ENCODE data around the gene FALEC. TPM values are rescaled to one million over a fixed set of nuclear protein-coding genes. Genes with fewer than 3 reads are reported as not detected.
"Not testable (repeated sequence)": the region's sequence is repeated elsewhere in the genome, so short reads cannot be mapped to it uniquely, and the experiment has no call there.

The FALEC gene
- total RNA-seq, 2 donors from 2014 or later: 0.70 to 1.6 TPM

DNA sequence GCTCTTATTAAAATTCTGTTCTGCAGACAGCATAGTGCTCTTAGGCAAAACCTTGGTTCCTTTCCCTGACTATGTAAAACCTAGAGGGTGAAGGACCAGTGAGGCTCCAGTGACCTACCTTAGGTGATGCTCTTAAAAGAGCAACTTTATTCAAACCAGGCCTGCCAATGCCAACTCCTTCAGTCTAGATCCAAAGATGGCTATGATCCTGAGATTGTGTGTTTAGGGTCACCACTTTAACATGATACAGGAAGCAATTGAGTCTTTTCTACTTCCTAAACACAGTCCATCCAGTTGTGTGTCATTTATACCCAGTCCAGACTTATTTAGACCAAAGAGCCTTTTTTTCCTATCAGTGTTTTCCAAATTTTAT, 53.0 kb downstream of the FALEC start:
- H3K36me3 ChIP-seq (ENCODE audit: control insufficient read depth, insufficient read depth, low read length): peaks cover 28% of the 10 kb centered on the region
- H3K27ac ChIP-seq (ENCODE audit: low read depth, low read length): peak overlapping the region; percentile 99
- Mint-ChIP-seq H3K27me3 (ENCODE audit: insufficient read depth) (no peaks in the 10 kb centered on the region), H3K27ac (peak overlapping the region; percentile 95), H3K9me3 (no peaks in the 10 kb centered on the region), H3K36me3 (ENCODE audit: low read depth) (peaks cover 35% of the 10 kb centered on the region), H3K4me3 (peak overlapping the region; percentile 45), H3K4me1 (peaks cover 40% of the 10 kb centered on the region)
- peak overlapping the region; percentile 64 for H3K4me3 ChIP-seq (ENCODE audit: low read length)
- H3K9ac ChIP-seq (ENCODE audit: extremely low read depth, low read length, poor library complexity, severe bottlenecking): peak overlapping the region; percentile 52
- no peaks in the 10 kb centered on the region for H3K9me3 ChIP-seq (ENCODE audit: control insufficient read depth, low read length)
- H3K4me1 ChIP-seq (ENCODE audit: control insufficient read depth, insufficient read depth, low read length): peaks cover 4% of the 10 kb centered on the region
- H3K27me3 ChIP-seq (ENCODE audit: control insufficient read depth, insufficient read depth, low read length, poor library complexity, severe bottlenecking): no peaks in the 10 kb centered on the region
- TF ChIP-seq, protein P1, sequence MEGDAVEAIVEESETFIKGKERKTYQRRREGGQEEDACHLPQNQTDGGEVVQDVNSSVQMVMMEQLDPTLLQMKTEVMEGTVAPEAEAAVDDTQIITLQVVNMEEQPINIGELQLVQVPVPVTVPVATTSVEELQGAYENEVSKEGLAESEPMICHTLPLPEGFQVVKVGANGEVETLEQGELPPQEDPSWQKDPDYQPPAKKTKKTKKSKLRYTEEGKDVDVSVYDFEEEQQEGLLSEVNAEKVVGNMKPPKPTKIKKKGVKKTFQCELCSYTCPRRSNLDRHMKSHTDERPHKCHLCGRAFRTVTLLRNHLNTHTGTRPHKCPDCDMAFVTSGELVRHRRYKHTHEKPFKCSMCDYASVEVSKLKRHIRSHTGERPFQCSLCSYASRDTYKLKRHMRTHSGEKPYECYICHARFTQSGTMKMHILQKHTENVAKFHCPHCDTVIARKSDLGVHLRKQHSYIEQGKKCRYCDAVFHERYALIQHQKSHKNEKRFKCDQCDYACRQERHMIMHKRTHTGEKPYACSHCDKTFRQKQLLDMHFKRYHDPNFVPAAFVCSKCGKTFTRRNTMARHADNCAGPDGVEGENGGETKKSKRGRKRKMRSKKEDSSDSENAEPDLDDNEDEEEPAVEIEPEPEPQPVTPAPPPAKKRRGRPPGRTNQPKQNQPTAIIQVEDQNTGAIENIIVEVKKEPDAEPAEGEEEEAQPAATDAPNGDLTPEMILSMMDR (conservative IDR thresholded peaks at IDR 0.05): no peak
- DNase-seq: no peak

DNA sequence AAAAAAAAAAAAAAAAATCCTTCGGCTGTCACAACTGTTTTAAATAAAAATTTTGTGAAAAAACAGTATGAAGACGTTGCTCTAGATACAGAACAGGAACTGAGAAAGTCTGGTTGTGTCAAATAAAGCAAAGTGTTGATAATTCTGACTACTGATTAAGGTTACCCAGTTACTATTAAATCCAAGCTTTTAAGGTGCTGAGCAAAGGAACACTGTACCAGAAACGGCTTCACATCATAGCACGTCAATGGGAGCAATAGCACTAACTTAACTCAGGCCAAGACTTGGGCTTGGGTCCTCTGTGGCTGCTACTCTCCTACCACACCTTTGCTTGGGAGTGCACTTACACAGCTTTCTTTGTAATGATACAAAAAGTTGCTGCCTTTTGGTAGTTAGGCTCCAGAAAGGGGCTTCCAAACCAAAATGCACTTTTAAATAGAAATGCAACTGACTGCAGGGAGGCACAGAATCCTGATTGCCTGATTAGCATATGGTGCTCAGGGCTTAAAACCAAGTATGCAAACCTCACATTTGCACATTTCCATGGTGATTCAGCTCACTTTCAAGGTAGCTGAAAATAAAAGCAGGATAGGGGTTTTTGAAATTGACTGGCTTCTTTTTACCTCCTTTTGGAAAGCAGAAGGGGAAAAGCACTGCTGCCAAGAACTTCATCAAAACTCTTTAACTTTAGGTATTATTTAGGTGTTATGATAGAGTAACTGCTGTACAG, 57.5 kb downstream of the FALEC start:
- TF ChIP-seq, protein P1 (conservative IDR thresholded peaks at IDR 0.05): no peak
- peak; percentile 58 for DNase-seq
- Histone ChIP-seq H3K36me3 (ENCODE audit: control insufficient read depth, insufficient read depth, low read length) (peaks cover 71% of the 10 kb centered on the region), H3K27ac (ENCODE audit: low read depth, low read length) (no peak overlapping the region), H3K27me3 (ENCODE audit: control insufficient read depth, insufficient read depth, low read length, poor library complexity, severe bottlenecking) (no peaks in the 10 kb centered on the region), H3K9me3 (ENCODE audit: control insufficient read depth, low read length) (no peaks in the 10 kb centered on the region), H3K9ac (ENCODE audit: extremely low read depth, low read length, poor library complexity, severe bottlenecking) (no peak overlapping the region), H3K4me3 (ENCODE audit: low read length) (no peak overlapping the region), H3K4me1 (ENCODE audit: control insufficient read depth, insufficient read depth, low read length) (peaks cover 11% of the 10 kb centered on the region)
- Mint-ChIP-seq H3K27ac (peak overlapping the region; percentile 68), H3K36me3 (ENCODE audit: low read depth) (peaks cover 77% of the 10 kb centered on the region), H3K4me1 (peaks cover 43% of the 10 kb centered on the region), H3K9me3 (no peaks in the 10 kb centered on the region), H3K4me3 (peak overlapping the region; percentile 31), H3K27me3 (ENCODE audit: insufficient read depth) (no peaks in the 10 kb centered on the region)
- WGBS, 2 experiments (ENCODE audit: insufficient coverage in 1 of 2, insufficient read length in 1 of 2): 92 to 93% methylated on average over 4 of the region's 4 CpGs

DNA sequence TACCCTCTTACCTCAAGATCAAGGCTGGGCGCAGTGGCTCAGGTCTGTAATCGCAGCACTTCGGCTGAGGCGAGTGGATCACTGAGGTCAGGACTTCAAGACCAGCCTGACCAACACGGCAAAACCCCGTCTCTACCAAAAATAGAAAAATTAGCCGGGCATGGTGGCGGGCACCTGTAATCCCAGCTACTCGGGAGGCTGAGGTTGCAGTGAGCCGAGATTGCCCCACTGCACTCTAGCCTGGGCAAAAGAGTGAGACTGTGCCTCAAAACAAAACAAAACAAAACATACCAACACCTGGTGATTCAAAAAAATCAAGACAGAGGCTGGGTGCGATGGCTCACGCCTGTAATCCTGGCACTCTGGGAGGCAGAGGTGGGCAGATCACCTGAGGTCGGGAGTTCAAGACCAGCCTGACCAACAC, 58.1 kb downstream of the FALEC start:
- peak overlapping the region; percentile 31 for H3K4me3 Mint-ChIP-seq
- peaks cover 77% of the 10 kb centered on the region for H3K36me3 ChIP-seq (ENCODE audit: control insufficient read depth, insufficient read depth, low read length)
- H3K27me3 Mint-ChIP-seq (ENCODE audit: insufficient read depth); H3K4me1 ChIP-seq (ENCODE audit: control insufficient read depth, insufficient read depth, low read length); H3K4me3 ChIP-seq (ENCODE audit: low read length); H3K27me3 ChIP-seq (ENCODE audit: control insufficient read depth, insufficient read depth, low read length, poor library complexity, severe bottlenecking); H3K9me3 ChIP-seq (ENCODE audit: control insufficient read depth, low read length); H3K9me3 Mint-ChIP-seq; H3K27ac ChIP-seq (ENCODE audit: low read depth, low read length); H3K9ac ChIP-seq (ENCODE audit: extremely low read depth, low read length, poor library complexity, severe bottlenecking): not testable (repeated sequence)
- WGBS, 2 experiments (ENCODE audit: insufficient coverage in 1 of 2, insufficient read length in 1 of 2): 92 to 93% methylated on average over 10 to 13 of the region's 13 CpGs
- peaks cover 38% of the 10 kb centered on the region for H3K4me1 Mint-ChIP-seq
- peaks cover 82% of the 10 kb centered on the region for H3K36me3 Mint-ChIP-seq (ENCODE audit: low read depth)
- H3K27ac Mint-ChIP-seq: peak overlapping the region; percentile 70
- peak; percentile 59 for DNase-seq

All from endodermal cell (in vitro differentiated cells).